Dendritic cell treated with granulocyte-macrophage colony-stimulating factor and Interleukin-4, amounts not matched to agents 40 ng/mL and 50 ng/mL, for 4 days (primary cell): ENCODE results near the gene SKAP2.

Experiments used
- H3K27ac Mint-ChIP-seq: one replicate; pipeline ENCODE4 v1.8.0; 2022; ENCODE audit warnings: mild to moderate bottlenecking, mixed read lengths
- H3K27me3 Mint-ChIP-seq: one replicate; pipeline ENCODE4 v1.8.0; 2022; ENCODE audit warnings: mild to moderate bottlenecking, mixed read lengths
- H3K36me3 Mint-ChIP-seq: one replicate; pipeline ENCODE4 v1.8.0; 2022; ENCODE audit warnings: low read depth, mixed read lengths
- H3K4me1 Mint-ChIP-seq: one replicate; pipeline ENCODE4 v1.8.0; 2022; ENCODE audit warnings: low read depth, mixed read lengths
- H3K4me3 Mint-ChIP-seq: one replicate; pipeline ENCODE4 v1.8.0; 2022; ENCODE audit warnings: mild to moderate bottlenecking, moderate library complexity, mixed read lengths
- H3K9me3 Mint-ChIP-seq: one replicate; pipeline ENCODE4 v1.8.0; 2022; ENCODE audit warnings: mixed read lengths
- intact Hi-C: fragments of 100-400 bp; cut with micrococcal nuclease; formaldehyde crosslinking; loops from one replicate; pipeline ENCODE4 v1.15.0; 2022

SKAP2 gene

DNA sequence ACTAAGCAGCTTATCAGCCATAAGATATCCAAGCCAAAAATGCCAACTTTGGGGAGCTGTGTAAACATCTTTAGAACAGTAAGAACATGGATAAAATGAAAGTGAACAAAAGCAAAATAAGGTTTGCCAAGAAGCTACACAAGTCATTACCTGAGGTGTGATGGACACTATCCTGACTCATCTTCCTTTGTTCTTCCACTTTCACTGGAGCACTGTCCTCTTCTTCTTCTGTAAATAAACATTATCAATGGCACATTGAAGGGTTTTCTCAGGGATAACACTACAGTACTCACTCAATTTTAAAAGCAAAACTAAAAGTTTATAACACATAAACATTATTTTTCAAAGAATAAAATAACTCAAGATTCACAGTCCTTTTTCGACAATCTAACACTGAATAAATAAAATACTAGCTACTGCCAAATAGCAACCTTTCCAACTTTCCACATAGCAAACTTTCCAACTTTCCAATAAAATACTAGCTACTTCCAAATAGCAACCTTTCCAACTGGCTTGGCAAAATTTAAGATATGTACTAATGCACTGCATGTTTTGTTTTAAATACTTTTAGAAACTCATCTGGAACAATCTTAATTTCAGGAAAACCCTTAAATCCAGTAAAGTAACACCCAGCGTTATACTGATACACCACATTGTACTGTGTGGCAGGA lies 174.1 kb downstream of the SKAP2 start:
- H3K9me3 Mint-ChIP-seq: no peaks in the 10 kb centered on the region
- intact Hi-C loops: no loop called here
- H3K27ac Mint-ChIP-seq: no peak overlapping the region
- H3K4me3 Mint-ChIP-seq: no peak overlapping the region
- H3K36me3 Mint-ChIP-seq: peaks cover 7% of the 10 kb centered on the region
- H3K4me1 Mint-ChIP-seq: peaks cover 36% of the 10 kb centered on the region
- no peaks in the 10 kb centered on the region for H3K27me3 Mint-ChIP-seq

DNA sequence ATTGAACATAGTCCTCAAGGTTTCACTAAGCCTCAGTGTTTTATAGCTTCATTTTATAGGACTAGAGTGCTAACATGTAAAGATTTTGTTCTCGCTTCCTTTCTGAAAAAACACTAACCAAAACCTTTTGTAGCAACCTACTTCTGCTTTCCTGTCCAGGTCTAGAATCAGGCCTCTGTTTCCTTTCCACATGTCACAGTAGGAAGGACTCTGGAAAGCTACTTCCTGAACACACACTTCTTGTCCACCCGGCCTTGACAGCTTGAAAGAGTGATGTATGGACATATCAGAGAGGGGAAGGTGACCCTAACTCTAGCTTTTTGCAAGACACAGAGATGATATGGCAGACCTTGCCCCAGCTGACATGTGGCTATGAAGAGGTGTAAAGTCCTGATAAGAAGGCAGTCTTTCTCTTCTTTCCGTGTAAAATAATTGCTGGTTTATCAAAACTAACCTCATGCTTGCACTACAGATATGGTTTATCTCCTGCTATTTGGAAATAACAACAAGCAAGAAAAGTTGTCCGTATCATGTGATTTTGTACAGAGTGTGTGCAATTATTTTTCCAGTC lies 175.4 kb downstream of the SKAP2 start:
- no peak overlapping the region for H3K27ac Mint-ChIP-seq
- peaks cover 36% of the 10 kb centered on the region for H3K4me1 Mint-ChIP-seq
- intact Hi-C loops: no loop called here
- no peaks in the 10 kb centered on the region for H3K9me3 Mint-ChIP-seq
- no peak overlapping the region for H3K4me3 Mint-ChIP-seq
- H3K27me3 Mint-ChIP-seq: no peaks in the 10 kb centered on the region
- H3K36me3 Mint-ChIP-seq: peaks cover 17% of the 10 kb centered on the region

DNA sequence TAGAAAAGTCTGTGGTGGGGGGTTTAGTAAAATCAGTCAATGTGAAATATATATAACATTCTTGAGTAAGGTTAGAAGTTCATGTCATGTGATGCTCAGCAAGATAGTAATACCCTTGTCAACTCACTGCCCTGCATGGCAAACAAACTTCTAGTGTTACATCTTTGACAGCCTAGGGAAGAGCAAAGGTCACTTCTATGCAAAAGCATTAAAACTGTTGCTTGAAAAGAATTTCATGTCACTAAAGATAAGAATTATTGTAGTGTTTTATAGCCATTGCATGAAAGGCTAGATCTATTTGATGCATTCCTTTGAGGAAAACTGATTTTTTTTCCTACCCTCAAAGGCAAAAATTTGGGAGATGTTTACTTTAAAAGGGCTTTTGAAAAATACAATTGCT lies 176.0 kb downstream of the SKAP2 start:
- no peak overlapping the region for H3K4me3 Mint-ChIP-seq
- peaks cover 24% of the 10 kb centered on the region for H3K36me3 Mint-ChIP-seq
- H3K27ac Mint-ChIP-seq: no peak overlapping the region
- H3K4me1 Mint-ChIP-seq: peaks cover 36% of the 10 kb centered on the region
- no peaks in the 10 kb centered on the region for H3K9me3 Mint-ChIP-seq
- H3K27me3 Mint-ChIP-seq: no peaks in the 10 kb centered on the region
- intact Hi-C loops: no loop called here

GRCh38 chr7:26687032-26687431 lies 177.4 kb downstream of the SKAP2 start:
- H3K27ac Mint-ChIP-seq: peak overlapping the region; percentile 76
- peaks cover 26% of the 10 kb centered on the region for H3K36me3 Mint-ChIP-seq
- H3K27me3 Mint-ChIP-seq: no peaks in the 10 kb centered on the region
- intact Hi-C loops: loop anchor here (2.0 kb wide), 1 partner anchor 474 kb away; no protein-coding TSS in a partner anchor
- H3K4me3 Mint-ChIP-seq: no peak overlapping the region
- H3K9me3 Mint-ChIP-seq: no peaks in the 10 kb centered on the region
- peaks cover 33% of the 10 kb centered on the region for H3K4me1 Mint-ChIP-seq

DNA sequence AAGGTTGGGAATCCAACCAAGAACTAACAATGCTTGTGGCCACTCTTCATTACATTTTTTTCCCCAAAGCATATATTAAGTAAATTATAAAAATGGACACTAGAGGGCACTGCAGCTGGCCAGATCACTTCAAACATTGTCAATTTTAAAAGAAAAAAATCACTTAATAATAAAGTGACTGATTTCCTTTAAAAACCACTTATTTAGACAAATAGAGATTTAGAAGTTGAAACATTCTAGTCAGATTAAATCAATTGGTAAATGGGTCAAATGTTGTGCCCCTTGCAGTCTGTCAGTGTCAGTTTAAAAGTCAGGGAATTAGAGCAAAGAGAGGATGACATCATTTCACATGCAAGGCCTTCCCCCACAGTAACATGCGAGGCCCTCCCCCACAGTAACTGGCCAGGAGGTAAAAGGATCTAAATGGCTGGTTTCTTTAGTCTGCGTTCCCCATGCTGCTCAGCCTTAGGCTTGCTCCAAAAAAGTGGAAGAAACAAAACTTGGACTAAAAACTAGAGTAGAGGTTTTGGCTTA lies 177.9 kb downstream of the SKAP2 start:
- no peaks in the 10 kb centered on the region for H3K9me3 Mint-ChIP-seq
- no peaks in the 10 kb centered on the region for H3K27me3 Mint-ChIP-seq
- H3K36me3 Mint-ChIP-seq: peaks cover 21% of the 10 kb centered on the region
- H3K4me1 Mint-ChIP-seq: peaks cover 28% of the 10 kb centered on the region
- H3K27ac Mint-ChIP-seq: peak overlapping the region; percentile 76
- intact Hi-C loops: loop anchor here (2.0 kb wide), 1 partner anchor 474 kb away; no protein-coding TSS in a partner anchor
- H3K4me3 Mint-ChIP-seq: peak overlapping the region; percentile 30

- H3K36me3 Mint-ChIP-seq: peaks cover 21% of the 10 kb centered on the region
- intact Hi-C loops: loop anchor here (2.0 kb wide), 1 partner anchor 475 kb away; no protein-coding TSS in a partner anchor
- H3K27ac Mint-ChIP-seq: peak overlapping the region; percentile 76
- H3K4me1 Mint-ChIP-seq: peaks cover 32% of the 10 kb centered on the region
- no peaks in the 10 kb centered on the region for H3K9me3 Mint-ChIP-seq
- H3K27me3 Mint-ChIP-seq: no peaks in the 10 kb centered on the region
- peak overlapping the region; percentile 17 for H3K4me3 Mint-ChIP-seq
These were observed 178.8 kb downstream of the SKAP2 start for GRCh38 chr7:26685606-26686005.

DNA sequence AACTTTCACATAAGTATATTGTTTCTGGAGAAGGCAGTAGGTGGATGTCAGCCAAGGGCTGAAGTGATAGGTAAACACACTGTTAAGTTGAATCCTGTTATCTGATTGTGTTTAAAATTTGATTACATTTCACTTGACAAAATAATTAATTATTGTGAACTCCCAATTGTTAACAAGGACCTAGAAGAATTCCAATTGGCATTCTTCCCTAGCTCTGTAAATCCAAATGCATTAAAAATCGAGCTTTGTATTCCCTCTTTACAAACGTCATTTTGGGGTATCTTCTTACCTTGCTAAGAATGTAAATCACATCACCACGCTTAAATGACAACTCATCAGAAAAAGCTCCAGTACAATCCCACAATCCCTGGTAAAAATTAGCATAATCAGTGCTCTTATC lies 179.9 kb downstream of the SKAP2 start:
- H3K4me3 Mint-ChIP-seq: no peak overlapping the region
- peaks cover 33% of the 10 kb centered on the region for H3K4me1 Mint-ChIP-seq
- peaks cover 21% of the 10 kb centered on the region for H3K36me3 Mint-ChIP-seq
- H3K9me3 Mint-ChIP-seq: no peaks in the 10 kb centered on the region
- peak overlapping the region; percentile 76 for H3K27ac Mint-ChIP-seq
- H3K27me3 Mint-ChIP-seq: no peaks in the 10 kb centered on the region
- intact Hi-C loops: no loop called here

DNA sequence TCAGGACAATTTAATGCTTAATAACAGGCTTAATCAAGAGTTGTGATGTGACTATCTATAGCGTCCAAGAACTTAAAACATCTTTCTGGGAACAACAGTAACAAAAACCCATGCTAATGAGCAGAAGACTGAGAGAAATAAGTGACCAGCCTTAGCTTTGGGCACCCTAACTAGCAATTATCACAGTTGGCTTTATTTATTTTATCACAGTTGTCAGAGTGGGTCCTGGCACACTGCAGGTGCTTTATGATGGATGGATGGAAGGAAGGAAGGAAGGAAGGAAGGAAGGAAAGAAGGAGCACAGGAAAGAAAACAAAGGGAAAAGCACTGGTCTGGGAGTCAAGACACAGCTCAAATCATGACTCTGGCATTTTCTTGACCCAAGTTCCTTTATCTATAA lies 181.1 kb downstream of the SKAP2 start:
- Mint-ChIP-seq H3K36me3 (peaks cover 21% of the 10 kb centered on the region), H3K4me1 (peaks cover 32% of the 10 kb centered on the region), H3K4me3 (no peak overlapping the region), H3K27ac (no peak overlapping the region), H3K9me3 (no peaks in the 10 kb centered on the region), H3K27me3 (no peaks in the 10 kb centered on the region)
- intact Hi-C loops: no loop called here

- H3K4me3 Mint-ChIP-seq: no peak overlapping the region
- H3K4me1 Mint-ChIP-seq: peaks cover 20% of the 10 kb centered on the region
- H3K27ac Mint-ChIP-seq: no peak overlapping the region
- no peaks in the 10 kb centered on the region for H3K27me3 Mint-ChIP-seq
- peaks cover 23% of the 10 kb centered on the region for H3K36me3 Mint-ChIP-seq
- intact Hi-C loops: no loop called here
- no peaks in the 10 kb centered on the region for H3K9me3 Mint-ChIP-seq
These were observed 182.5 kb downstream of the SKAP2 start for GRCh38 chr7:26681819-26682418.

GRCh38 chr7:26680587-26680986 lies 183.8 kb downstream of the SKAP2 start:
- Mint-ChIP-seq H3K27ac (no peak overlapping the region), H3K36me3 (peaks cover 30% of the 10 kb centered on the region), H3K9me3 (no peaks in the 10 kb centered on the region), H3K4me3 (no peak overlapping the region), H3K27me3 (no peaks in the 10 kb centered on the region), H3K4me1 (peaks cover 20% of the 10 kb centered on the region)
- intact Hi-C loops: no loop called here

- Mint-ChIP-seq H3K27ac (no peak overlapping the region), H3K9me3 (no peaks in the 10 kb centered on the region), H3K27me3 (no peaks in the 10 kb centered on the region), H3K4me3 (no peak overlapping the region), H3K36me3 (peaks cover 14% of the 10 kb centered on the region), H3K4me1 (peaks cover 18% of the 10 kb centered on the region)
- intact Hi-C loops: no loop called here
These were observed 189.1 kb downstream of the SKAP2 start for GRCh38 chr7:26675143-26675887.

- H3K27me3 Mint-ChIP-seq: no peaks in the 10 kb centered on the region
- intact Hi-C loops: no loop called here
- H3K4me1 Mint-ChIP-seq: peaks cover 14% of the 10 kb centered on the region
- no peak overlapping the region for H3K27ac Mint-ChIP-seq
- H3K4me3 Mint-ChIP-seq: no peak overlapping the region
- H3K36me3 Mint-ChIP-seq: peaks cover 14% of the 10 kb centered on the region
- no peaks in the 10 kb centered on the region for H3K9me3 Mint-ChIP-seq
These were observed 190.5 kb downstream of the SKAP2 start for GRCh38 chr7:26673858-26674257.

DNA sequence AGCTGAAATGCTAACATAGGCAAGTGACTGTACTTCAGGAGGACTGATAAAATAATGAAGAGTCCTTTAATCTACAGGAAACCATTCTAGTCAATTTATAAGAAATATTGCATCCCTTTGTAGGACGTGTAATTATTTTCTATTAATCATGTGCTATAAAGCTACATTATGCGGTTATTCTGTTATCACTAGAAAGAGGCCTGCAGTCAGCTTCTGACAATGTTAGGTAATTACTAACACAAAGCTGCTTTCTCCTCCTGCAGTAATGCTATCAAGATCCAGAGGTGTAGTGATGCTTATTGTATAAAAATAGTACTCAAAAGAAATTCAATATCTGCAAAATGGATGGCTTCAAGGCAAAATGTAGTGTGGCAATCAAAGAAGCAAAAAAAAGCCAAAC lies 191.1 kb downstream of the SKAP2 start:
- H3K4me3 Mint-ChIP-seq: no peak overlapping the region
- intact Hi-C loops: no loop called here

DNA sequence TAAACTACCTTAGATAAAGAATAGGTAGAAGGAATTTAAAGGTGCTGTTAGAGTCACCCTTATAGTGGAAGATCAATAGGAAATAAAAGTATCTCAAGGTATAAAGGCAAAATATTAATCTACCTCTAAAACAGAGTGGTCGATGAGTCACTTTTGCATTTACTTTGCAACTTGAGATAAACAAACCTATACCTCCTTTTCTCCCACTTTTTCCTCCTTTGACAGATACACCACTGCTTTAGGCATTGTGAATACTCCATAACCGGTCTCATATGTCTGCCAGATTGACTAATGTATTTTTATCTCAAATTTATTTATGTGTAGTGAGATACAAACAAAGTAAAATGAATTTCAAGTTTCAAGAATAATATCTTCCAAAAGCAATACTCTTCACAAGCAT lies 193.5 kb downstream of the SKAP2 start:
- Mint-ChIP-seq H3K4me1 (peaks cover 7% of the 10 kb centered on the region), H3K4me3 (no peak overlapping the region), H3K9me3 (no peaks in the 10 kb centered on the region), H3K27ac (no peak overlapping the region), H3K27me3 (no peaks in the 10 kb centered on the region), H3K36me3 (peaks cover 6% of the 10 kb centered on the region)
- intact Hi-C loops: no loop called here

More for the DNA sequence above, 191.1 kb downstream of the SKAP2 start:
- Mint-ChIP-seq H3K27me3 (no peaks in the 10 kb centered on the region), H3K36me3 (peaks cover 14% of the 10 kb centered on the region), H3K27ac (no peak overlapping the region), H3K9me3 (no peaks in the 10 kb centered on the region), H3K4me1 (peaks cover 12% of the 10 kb centered on the region)
